ENCODE results near the gene FNDC3A.
A peak's percentile ranks its signal among the peaks of the same experiment; 100 is the strongest.

Gene FNDC3A

GRCh38 chr13:49217962-49218492, 242.3 kb downstream of the FNDC3A start:
- TF ChIP-seq CTCF (IDR thresholded peaks at IDR 0.05; ENCODE audit: borderline replicate concordance, control extremely low read depth, extremely low read depth, insufficient read depth, missing control alignments): no peak
- in situ Hi-C loops (cut with MboI; ENCODE audit: low sequenced_read_pairs, unreplicated experiment): no loop called here
- no peak for DNase-seq (ENCODE audit: low spot score)

- TF ChIP-seq CTCF (IDR thresholded peaks at IDR 0.05; ENCODE audit: borderline replicate concordance, control extremely low read depth, extremely low read depth, insufficient read depth, missing control alignments): no peak
- DNase-seq (ENCODE audit: low spot score): no peak
- in situ Hi-C loops (cut with MboI; ENCODE audit: low sequenced_read_pairs, unreplicated experiment): no loop called here
Observed at GRCh38 chr13:49218493-49219051, 242.9 kb downstream of the FNDC3A start.

- in situ Hi-C loops (cut with MboI; ENCODE audit: low sequenced_read_pairs, unreplicated experiment): no loop called here
- no peak for TF ChIP-seq CTCF (IDR thresholded peaks at IDR 0.05; ENCODE audit: borderline replicate concordance, control extremely low read depth, extremely low read depth, insufficient read depth, missing control alignments)
- DNase-seq (ENCODE audit: low spot score): peak; percentile 46
Observed at GRCh38 chr13:49219647-49220035, 243.9 kb downstream of the FNDC3A start.

- TF ChIP-seq CTCF (IDR thresholded peaks at IDR 0.05; ENCODE audit: borderline replicate concordance, control extremely low read depth, extremely low read depth, insufficient read depth, missing control alignments): no peak
- peak; percentile 67 for DNase-seq (ENCODE audit: low spot score)
- in situ Hi-C loops (cut with MboI; ENCODE audit: low sequenced_read_pairs, unreplicated experiment): no loop called here
Observed at GRCh38 chr13:49220036-49220855, 244.5 kb downstream of the FNDC3A start, which contains the start of gene MLNR. Gene MLNR (plus strand): TSS chr13:49220338. CDS start chr13:49220338, 0 bp downstream.

GRCh38 chr13:49220856-49221589, 245.3 kb downstream of the FNDC3A start:
- peak; percentile 52 for DNase-seq (ENCODE audit: low spot score)
- no peak for TF ChIP-seq CTCF (IDR thresholded peaks at IDR 0.05; ENCODE audit: borderline replicate concordance, control extremely low read depth, extremely low read depth, insufficient read depth, missing control alignments)
- in situ Hi-C loops (cut with MboI; ENCODE audit: low sequenced_read_pairs, unreplicated experiment): no loop called here

GRCh38 chr13:49221590-49221965, 245.9 kb downstream of the FNDC3A start:
- in situ Hi-C loops (cut with MboI; ENCODE audit: low sequenced_read_pairs, unreplicated experiment): no loop called here
- TF ChIP-seq CTCF (IDR thresholded peaks at IDR 0.05; ENCODE audit: borderline replicate concordance, control extremely low read depth, extremely low read depth, insufficient read depth, missing control alignments): no peak
- no peak for DNase-seq (ENCODE audit: low spot score)

Measured in GM13976 (cell line).